H1 (cell line): ENCODE data around the gene TBC1D22A. TPM values are rescaled to one million over a fixed set of nuclear protein-coding genes. Genes with fewer than 3 reads are reported as not detected.
A peak's percentile ranks its signal among the peaks of the same experiment; 100 is the strongest.

Experiments
- CTCF ChIA-PET: fragments of 300-600 bp; sonication (Branson Sonifier 250); formaldehyde crosslinking; loops from one replicate; lab custom pipeline; 2021; ENCODE audit not compliant: partially characterized antibody; lab: Charles Lee
- POLR2A ChIA-PET: fragments of 300-600 bp; sonication (Branson Sonifier 250); formaldehyde crosslinking; loops from one replicate; lab custom pipeline; 2021; ENCODE audit warnings: inconsistent platforms; ENCODE audit not compliant: partially characterized antibody; lab: Charles Lee
- DNase-seq, 2 experiments: peaks; one replicate each; pipeline versions ENCODE4 v3.0.0 to v3.0.0-alpha.2; 2010 to 2022; ENCODE audit warnings: low spot score in 2 of 2, low read depth in 1 of 2, mixed read lengths in 1 of 2
- FAIRE-seq: peaks from 2 replicates; lab custom pipeline; 2011; peaks lifted over from hg19 to GRCh38; lab: Jason Lieb, UNC
- H2AFZ ChIP-seq: 2 replicates; pipeline ENCODE4 v1.8.1; 2012; ENCODE audit warnings: low read length, inconsistent platforms
- H2AK5ac ChIP-seq: 2 replicates; pipeline ENCODE4 v1.6.1; 2013; ENCODE audit warnings: low read depth, low read length
- H2BK120ac ChIP-seq: replicated peaks from 2 replicates; pipeline ENCODE3; 2013; ENCODE audit warnings: low read depth, low read length, inconsistent platforms
- H2BK12ac ChIP-seq: 2 replicates; pipeline ENCODE4 v1.6.1; 2013; ENCODE audit warnings: low read depth, low read length
- H2BK15ac ChIP-seq: 2 replicates; pipeline ENCODE4 v1.6.1; 2013; ENCODE audit warnings: low read length
- H2BK20ac ChIP-seq: 2 replicates; pipeline ENCODE4 v1.6.1; 2013; ENCODE audit warnings: low read length
- H2BK5ac ChIP-seq: 2 replicates; pipeline ENCODE4 v1.6.1; 2013; ENCODE audit warnings: low read depth, low read length
- H3K14ac ChIP-seq: 2 replicates; pipeline ENCODE4 v1.6.1; 2013; ENCODE audit warnings: inconsistent platforms; ENCODE audit not compliant: insufficient read length
- H3K18ac ChIP-seq: 2 replicates; pipeline ENCODE4 v1.6.1; 2013; ENCODE audit warnings: low read length; ENCODE audit errors: extremely low read depth
- H3K23ac ChIP-seq: 2 replicates; pipeline ENCODE4 v1.6.1; 2013; ENCODE audit warnings: inconsistent platforms; ENCODE audit not compliant: insufficient read length
- H3K23me2 ChIP-seq: 2 replicates; pipeline ENCODE4 v1.6.1; 2013; ENCODE audit warnings: low read depth, low read length
- H3K27ac ChIP-seq: 2 replicates; pipeline ENCODE4 v1.6.1; 2011; ENCODE audit warnings: low read depth, low read length, inconsistent platforms
- H3K27me3 ChIP-seq, 4 experiments: replicated peaks in 1 of 4; 1 replicate in 1 of 4; 2 replicates in 3 of 4; pipeline versions ENCODE4 v1.6.1 to v1.8.1; 2011 to 2013; ENCODE audit warnings: low read length in 3 of 4, mild to moderate bottlenecking in 3 of 4, inconsistent platforms in 2 of 4, mixed read lengths in 2 of 4, moderate library complexity in 1 of 4; ENCODE audit not compliant: control insufficient read depth in 3 of 4, insufficient read depth in 3 of 4; ENCODE audit errors: extremely low read depth in 1 of 4
- H3K36me3 ChIP-seq, 4 experiments: 2 replicates each; pipeline versions ENCODE4 v1.6.1 to v1.8.1; 2011 to 2013; ENCODE audit warnings: mild to moderate bottlenecking in 4 of 4, low read length in 3 of 4, moderate library complexity in 2 of 4, control low read depth in 1 of 4, inconsistent platforms in 1 of 4; ENCODE audit not compliant: insufficient read depth in 4 of 4, control insufficient read depth in 2 of 4
- H3K4ac ChIP-seq: replicated peaks from 2 replicates; pipeline ENCODE3; 2013; ENCODE audit warnings: low read length, low read depth, mixed read lengths, inconsistent platforms; ENCODE audit not compliant: insufficient read length
- H3K4me1 ChIP-seq, 4 experiments: replicated peaks in 1 of 4; 1 replicate in 1 of 4; 2 replicates in 3 of 4; pipeline versions ENCODE4 v1.6.1 to v1.8.1; 2011 to 2013; ENCODE audit warnings: low read length in 3 of 4, inconsistent platforms in 2 of 4, mixed read lengths in 1 of 4; ENCODE audit not compliant: insufficient read depth in 4 of 4, control insufficient read depth in 3 of 4
- H3K4me2 ChIP-seq, 2 experiments: 2 replicates each; pipeline versions ENCODE4 v1.6.1 to v1.8.1; 2011 to 2013; ENCODE audit warnings: low read depth in 2 of 2, low read length in 2 of 2, control low read depth in 1 of 2, inconsistent platforms in 1 of 2, mild to moderate bottlenecking in 1 of 2; ENCODE audit not compliant: insufficient read depth in 1 of 2
- H3K4me3 ChIP-seq, 4 experiments: fragments of 200-600, 300-600 bp in 1 of 4; sonication (generic), shearing (Covaris generic), sonication (Bioruptor Twin) in 1 of 4; 2 replicates each; pipeline versions ENCODE4 v1.5.1 to v1.8.1; 2011 to 2016; ENCODE audit warnings: low read length in 4 of 4, low read depth in 3 of 4, control low read depth in 2 of 4, inconsistent platforms in 2 of 4, mild to moderate bottlenecking in 2 of 4, mixed read lengths in 1 of 4, moderate library complexity in 1 of 4; ENCODE audit not compliant: insufficient read depth in 2 of 4; ENCODE audit errors: extremely low read depth in 1 of 4
- H3K56ac ChIP-seq: replicated peaks from 2 replicates; pipeline ENCODE3; 2013; ENCODE audit warnings: low read depth, mild to moderate bottlenecking, mixed read lengths, low read length, inconsistent platforms; ENCODE audit not compliant: insufficient read length
- H3K79me1 ChIP-seq: 2 replicates; pipeline ENCODE4 v1.6.1; 2013; ENCODE audit warnings: low read depth, low read length, control low read depth
- H3K79me2 ChIP-seq, 2 experiments: 2 replicates each; pipeline versions ENCODE4 v1.6.1 to v1.8.1; 2012 to 2013; ENCODE audit warnings: low read length in 2 of 2, mild to moderate bottlenecking in 2 of 2, inconsistent platforms in 1 of 2; ENCODE audit not compliant: insufficient read depth in 2 of 2, control insufficient read depth in 1 of 2
- H3K9ac ChIP-seq, 4 experiments: replicated peaks in 1 of 4; 1 replicate in 1 of 4; 2 replicates in 3 of 4; pipeline versions ENCODE4 v1.6.1 to v1.8.1; 2011 to 2013; ENCODE audit warnings: low read depth in 3 of 4, low read length in 3 of 4, control low read depth in 2 of 4, mild to moderate bottlenecking in 2 of 4, moderate library complexity in 2 of 4, inconsistent platforms in 1 of 4; ENCODE audit errors: extremely low read depth in 1 of 4
- H3K9me3 ChIP-seq, 2 experiments: 2 replicates each; pipeline versions ENCODE4 v1.6.1 to v1.8.1; 2012 to 2013; ENCODE audit warnings: mild to moderate bottlenecking in 2 of 2, moderate library complexity in 2 of 2, control low read depth in 1 of 2, inconsistent platforms in 1 of 2, low read depth in 1 of 2, low read length in 1 of 2, mixed read lengths in 1 of 2; ENCODE audit not compliant: insufficient read depth in 2 of 2
- H4K20me1 ChIP-seq, 2 experiments: replicated peaks in 1 of 2; 2 replicates each; pipeline versions ENCODE3 to v1.8.1; 2011 to 2013; ENCODE audit warnings: inconsistent platforms in 2 of 2, low read length in 2 of 2, mild to moderate bottlenecking in 1 of 2; ENCODE audit not compliant: insufficient read depth in 2 of 2, control insufficient read depth in 1 of 2
- H4K5ac ChIP-seq: 2 replicates; pipeline ENCODE4 v1.6.1; 2013; ENCODE audit warnings: low read length, low read depth, mixed read lengths, inconsistent platforms; ENCODE audit not compliant: insufficient read length
- H4K8ac ChIP-seq: 2 replicates; pipeline ENCODE4 v1.8.0; 2013; ENCODE audit warnings: mild to moderate bottlenecking, moderate library complexity, low read length, inconsistent platforms; ENCODE audit not compliant: insufficient read depth; ENCODE audit errors: extremely low read depth
- H4K91ac ChIP-seq: replicated peaks from 2 replicates; pipeline ENCODE3; 2013; ENCODE audit warnings: low read length, mixed read lengths, inconsistent platforms; ENCODE audit not compliant: insufficient read length
- BACH1 ChIP-seq: IDR thresholded peaks from 2 replicates; pipeline ENCODE4 v1.6.1; 2012; ENCODE audit warnings: low read length, improper control_type of control experiment
- CBX5 ChIP-seq: fragments of 300-800, 300-1000 bp; sonication (generic); IDR thresholded peaks from 2 replicates; pipeline ENCODE4 v1.7.1; 2016; ENCODE audit warnings: antibody characterized with exemption, low read length, low read depth
- CBX8 ChIP-seq: fragments of 300-800, 300-1000 bp; sonication (generic); IDR thresholded peaks from 2 replicates; pipeline ENCODE4 v1.7.1; 2016; ENCODE audit warnings: low read depth, low read length, borderline replicate concordance
- EGR1 ChIP-seq: IDR thresholded peaks from 2 replicates; pipeline ENCODE4 v1.6.1; 2011; ENCODE audit warnings: low read depth, low read length, borderline replicate concordance
- FOSL1 ChIP-seq: IDR thresholded peaks from 2 replicates; pipeline ENCODE4 v1.6.1; 2011; ENCODE audit warnings: mild to moderate bottlenecking, low read depth, low read length, moderate library complexity; ENCODE audit not compliant: insufficient read depth
- KDM4A ChIP-seq: IDR thresholded peaks from one replicate; pipeline ENCODE4 v1.7.1; 2012; ENCODE audit warnings: low read depth, mild to moderate bottlenecking, moderate library complexity, low read length, inconsistent platforms; ENCODE audit not compliant: severe bottlenecking
- SIN3A ChIP-seq, 2 experiments: IDR thresholded peaks in 1 of 2; conservative IDR thresholded peaks in 1 of 2; 2 replicates each; pipeline ENCODE4 v1.6.1; 2011 to 2012; ENCODE audit warnings: low read length in 2 of 2, improper control_type of control experiment in 1 of 2, low read depth in 1 of 2, mild to moderate bottlenecking in 1 of 2
- WGBS, 2 experiments: shearing (Covaris generic) in 1 of 2; methylation state at CpG; one replicate each; pipeline versions ENCODE4 v1.1.6 to v1.1.7; 2013 to 2015; ENCODE audit warnings: low lambda C conversion rate in 2 of 2, mixed read lengths in 2 of 2, inconsistent platforms in 1 of 2, low coverage in 1 of 2, missing lambda C conversion rate in 1 of 2; ENCODE audit not compliant: insufficient replicate concordance in 2 of 2, insufficient coverage in 1 of 2, insufficient read length in 1 of 2; ENCODE audit errors: extremely low coverage in 1 of 2, missing lambda C conversion rate in 1 of 2; 5-methylcytosine and 5-hydroxymethylcytosine counted together
- polyA plus RNA-seq, 7 experiments: library from polyadenylated mRNA; depleted of rRNA in 3 of 7; stranded (reverse) in 5 of 7; unstranded in 2 of 7; fragments of >200 nt in 5 of 7; fragments of 200-250 nt in 2 of 7; gene quantifications; 1 replicate in 5 of 7; 2 replicates in 1 of 7; 4 replicates in 1 of 7; pipeline versions ENCODE4 v1.2.1 to v1.2.3, GENCODE V29; 2011 to 2013; ENCODE audit warnings: missing spikeins in 2 of 7, mixed read lengths in 2 of 7
- total RNA-seq: library from RNA; stranded (reverse); fragmentation: NEBNext Ultra II Directional; extraction: Animal tissue kit (Norgen Biotek cat#: 25700); gene quantifications from 2 replicates; pipeline ENCODE4 v1.2.1, GENCODE V29; 2021
- TF ChIP-seq, protein P1 (sequence below): IDR thresholded peaks from 2 replicates; pipeline ENCODE4 v1.6.1; 2011; ENCODE audit warnings: low read depth, mild to moderate bottlenecking, low read length; ENCODE audit not compliant: insufficient read depth
- TF ChIP-seq, protein P2 (sequence below): IDR thresholded peaks from 2 replicates; pipeline ENCODE4 v1.6.1; 2012; ENCODE audit warnings: low read length, inconsistent platforms

TBC1D22A gene
- total and polyA plus RNA-seq, 2 of the 8 experiments (the other 6 are each of a cell fraction or from before 2014, with no cell fraction given), result 11.9 to 18.4 TPM

DNA sequence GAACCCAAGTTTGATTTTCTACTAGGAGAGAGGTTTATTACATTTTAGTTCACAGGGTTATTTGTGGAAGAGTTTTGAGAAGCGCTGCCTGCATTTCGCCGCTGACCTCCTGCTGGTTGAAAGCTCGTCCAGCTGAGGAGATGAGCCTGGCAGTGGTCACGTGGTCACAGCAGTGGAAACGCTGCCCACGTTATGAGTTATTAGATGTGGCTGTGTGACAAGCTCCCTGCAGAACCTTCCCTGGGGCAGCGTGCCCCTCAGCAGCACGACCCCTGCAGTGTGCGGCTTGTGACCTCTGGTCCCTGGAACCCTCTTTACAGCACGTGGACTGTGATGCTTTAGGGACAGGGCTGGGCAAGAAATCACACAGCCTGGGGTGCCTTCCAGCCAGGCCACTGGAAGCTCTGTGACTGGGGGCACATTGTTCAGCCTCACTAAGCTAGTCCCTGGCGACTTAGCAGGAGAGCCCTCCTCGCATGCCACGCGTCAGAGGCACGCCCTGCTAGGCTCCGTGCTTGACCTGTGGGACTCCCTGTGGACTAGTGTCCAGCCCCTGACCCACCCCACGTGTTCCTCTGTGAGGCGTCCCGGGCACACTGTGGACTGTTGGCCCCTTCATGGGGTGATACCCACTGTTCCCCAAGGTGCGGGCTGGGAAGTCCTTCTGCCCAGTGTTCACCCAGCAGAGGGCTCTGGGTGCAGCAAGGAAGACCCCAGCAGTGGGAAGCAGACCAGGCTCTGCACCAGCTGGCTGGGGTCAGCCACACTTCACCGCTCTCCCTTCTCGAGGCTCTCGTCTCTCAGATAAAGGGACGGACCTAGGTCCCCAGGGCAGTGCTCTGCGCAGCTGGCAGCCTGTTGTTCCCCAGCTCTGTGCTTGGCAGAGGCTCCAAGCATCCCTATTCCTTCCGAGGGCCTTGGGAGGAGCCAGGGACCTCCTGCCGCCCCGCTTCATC is 349.5 kb downstream of the TBC1D22A start:
- no peak overlapping the region for H3K4me3 ChIP-seq
- no peak overlapping the region for H4K91ac ChIP-seq
- no peak for DNase-seq
- no peak overlapping the region for H3K27ac ChIP-seq
- H3K79me2 ChIP-seq, result no peaks in the 10 kb centered on the region
- CTCF ChIA-PET, result interaction anchor here (1.0 kb wide), 1 partner anchor 9 kb away, joined by 3 read pairs; no protein-coding TSS in a partner anchor
- H3K14ac ChIP-seq, result no peak overlapping the region
- no peaks in the 10 kb centered on the region for H3K27me3 ChIP-seq
- H3K9me3 ChIP-seq, result no peaks in the 10 kb centered on the region
- 0 out of 2 replicates have a peak, but pooled peaks cover 2% of the 10 kb centered on the region for H3K23me2 ChIP-seq
- H4K5ac ChIP-seq, result no peak overlapping the region
- H2AFZ ChIP-seq, result no peak overlapping the region
- H3K4me2 ChIP-seq, result no peak overlapping the region
- 0 out of 2 replicates have a peak overlapping the region, but pooled peaks have one; percentile 57 for H4K8ac ChIP-seq
- no peaks in the 10 kb centered on the region for H3K4me1 ChIP-seq
- no peaks in the 10 kb centered on the region for H3K36me3 ChIP-seq
- H2BK12ac ChIP-seq, result no peak overlapping the region
- H4K20me1 ChIP-seq, result no peaks in the 10 kb centered on the region
- POLR2A ChIA-PET, result no interaction called here
- no peak overlapping the region for H2BK15ac ChIP-seq
- H3K18ac ChIP-seq, result no peak overlapping the region
- H2AK5ac ChIP-seq, result no peak overlapping the region
- H2BK120ac ChIP-seq, result no peak overlapping the region
- no peaks in the 10 kb centered on the region; the same call in 1 of the 2 replicates for H3K79me1 ChIP-seq
- H2BK20ac ChIP-seq, result no peak overlapping the region
- H3K23ac ChIP-seq, result no peak overlapping the region
- no peak overlapping the region for H3K56ac ChIP-seq
- FAIRE-seq, result no peak
- H3K4ac ChIP-seq, result peak overlapping the region; percentile 10
- H3K9ac ChIP-seq, result no peak overlapping the region
- H2BK5ac ChIP-seq, result no peak overlapping the region
- 93% methylated on average over 23 of the region's 29 CpGs; no CpG with 5 or more reads in 1 of the 2 experiments for WGBS, 2 experiments
- TF ChIP-seq BACH1, result no peak
- TF ChIP-seq EGR1, result no peak
- no peak for TF ChIP-seq SIN3A (conservative IDR thresholded peaks at IDR 0.05 in 1 of 2, IDR thresholded peaks at IDR 0.05 in 1 of 2; ENCODE audit: low read depth in 1 of 2, low read length in 2 of 2)
- TF ChIP-seq KDM4A, result no peak
- TF ChIP-seq, protein P1, sequence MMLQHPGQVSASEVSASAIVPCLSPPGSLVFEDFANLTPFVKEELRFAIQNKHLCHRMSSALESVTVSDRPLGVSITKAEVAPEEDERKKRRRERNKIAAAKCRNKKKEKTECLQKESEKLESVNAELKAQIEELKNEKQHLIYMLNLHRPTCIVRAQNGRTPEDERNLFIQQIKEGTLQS, result no peak
- TF ChIP-seq CBX5, result no peak
- no peak for TF ChIP-seq CBX8
- TF ChIP-seq, protein P2, sequence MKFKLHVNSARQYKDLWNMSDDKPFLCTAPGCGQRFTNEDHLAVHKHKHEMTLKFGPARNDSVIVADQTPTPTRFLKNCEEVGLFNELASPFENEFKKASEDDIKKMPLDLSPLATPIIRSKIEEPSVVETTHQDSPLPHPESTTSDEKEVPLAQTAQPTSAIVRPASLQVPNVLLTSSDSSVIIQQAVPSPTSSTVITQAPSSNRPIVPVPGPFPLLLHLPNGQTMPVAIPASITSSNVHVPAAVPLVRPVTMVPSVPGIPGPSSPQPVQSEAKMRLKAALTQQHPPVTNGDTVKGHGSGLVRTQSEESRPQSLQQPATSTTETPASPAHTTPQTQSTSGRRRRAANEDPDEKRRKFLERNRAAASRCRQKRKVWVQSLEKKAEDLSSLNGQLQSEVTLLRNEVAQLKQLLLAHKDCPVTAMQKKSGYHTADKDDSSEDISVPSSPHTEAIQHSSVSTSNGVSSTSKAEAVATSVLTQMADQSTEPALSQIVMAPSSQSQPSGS, result no peak
- no peak for TF ChIP-seq FOSL1
